Spleen (tissue), 7 donors: Measurements from ENCODE around the gene NEDD9.

Experiments used
- CTCF ChIP-seq, 11 experiments: fragments of 200-600 bp in 7 of 11; fragments of 450-650 bp in 4 of 11; sonication (generic) in 4 of 11; IDR thresholded peaks in 8 of 11; conservative IDR thresholded peaks in 3 of 11; 1 replicate in 7 of 11; 2 replicates in 4 of 11; pipeline versions ENCODE4 v1.4.0 to v1.8.0; 2016 to 2021; ENCODE audit warnings: antibody characterized with exemption in 11 of 11, inconsistent platforms in 4 of 11, mild to moderate bottlenecking in 1 of 11
- POLR2A ChIP-seq, 3 donors: fragments of 450-650 bp; IDR thresholded peaks; one replicate each; pipeline ENCODE4 v1.5.1; 2017; ENCODE audit warnings: antibody characterized with exemption in 3 of 3, mild to moderate bottlenecking in 1 of 3
- donor health status: DM: no; HTN: no; CAD: no; lungs with moderate emphysema.
- donor health status: DM: no; HTN: no; CAD: no.
- donor health status: DM: no; HTN: no; CAD: no.

GRCh38 chr6:11232193-11232769, at the start of gene NEDD9:
- TF ChIP-seq CTCF (IDR thresholded peaks at IDR 0.05 in 8 of 11, conservative IDR thresholded peaks at IDR 0.05 in 3 of 11), result peak in 1 of 11 experiments; percentile 24
- TF ChIP-seq POLR2A (IDR thresholded peaks at IDR 0.05), result peak; percentile 28 to 95 (median 49)
